Mammary epithelial cell (primary cell): ENCODE measurements around the gene DAAM2.

Source experiments
- EZH2 ChIP-seq: IDR thresholded peaks from 2 replicates; pipeline ENCODE4 v1.6.1; 2012; ENCODE audit warnings: low read length, inconsistent platforms, borderline replicate concordance
- TF ChIP-seq, protein P1 (sequence below), 2 donors: IDR thresholded peaks in 1 of 2; conservative IDR thresholded peaks in 1 of 2; 2 replicates each; pipeline ENCODE4 v1.5.1; 2011 to 2012; ENCODE audit warnings: inconsistent platforms in 2 of 2, low read length in 2 of 2, mild to moderate bottlenecking in 2 of 2, control low read depth in 1 of 2, low read depth in 1 of 2; ENCODE audit not compliant: insufficient read depth in 1 of 2; ENCODE audit errors: extremely low read depth in 1 of 2

DNA sequence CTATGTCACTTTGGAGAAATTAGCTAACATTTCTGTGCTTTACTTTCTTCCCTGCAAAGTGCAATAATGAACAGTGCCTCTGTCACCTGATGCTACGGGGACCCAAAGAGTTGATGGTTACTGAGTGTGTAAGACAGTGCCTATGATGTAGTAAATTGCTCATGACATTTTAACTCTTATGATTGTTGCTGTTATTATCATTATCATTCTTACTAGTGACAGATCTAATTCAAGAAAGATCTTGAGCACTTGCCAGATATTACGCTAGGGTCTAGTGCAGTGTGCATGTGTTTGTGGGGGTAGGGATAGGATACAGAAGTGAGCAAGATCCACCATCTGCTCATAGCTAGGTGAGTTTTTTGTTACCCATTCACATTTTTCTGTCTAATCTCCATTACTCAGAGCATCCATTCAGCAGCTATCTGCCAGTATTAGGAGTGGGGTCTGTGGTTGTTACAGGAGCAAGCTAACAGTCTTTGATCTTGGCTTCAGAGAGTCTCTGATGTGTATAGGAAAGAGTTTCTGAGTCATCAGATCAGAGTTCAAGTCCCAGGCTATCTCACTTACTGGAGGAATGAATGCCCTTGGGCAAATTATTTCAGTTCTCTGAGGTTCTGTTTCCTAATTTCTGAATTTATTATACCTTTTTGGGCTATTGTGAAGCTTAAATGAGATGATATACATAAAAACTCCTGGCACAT lies 33.1 kb upstream of the DAAM2 start:
- TF ChIP-seq, protein P1, sequence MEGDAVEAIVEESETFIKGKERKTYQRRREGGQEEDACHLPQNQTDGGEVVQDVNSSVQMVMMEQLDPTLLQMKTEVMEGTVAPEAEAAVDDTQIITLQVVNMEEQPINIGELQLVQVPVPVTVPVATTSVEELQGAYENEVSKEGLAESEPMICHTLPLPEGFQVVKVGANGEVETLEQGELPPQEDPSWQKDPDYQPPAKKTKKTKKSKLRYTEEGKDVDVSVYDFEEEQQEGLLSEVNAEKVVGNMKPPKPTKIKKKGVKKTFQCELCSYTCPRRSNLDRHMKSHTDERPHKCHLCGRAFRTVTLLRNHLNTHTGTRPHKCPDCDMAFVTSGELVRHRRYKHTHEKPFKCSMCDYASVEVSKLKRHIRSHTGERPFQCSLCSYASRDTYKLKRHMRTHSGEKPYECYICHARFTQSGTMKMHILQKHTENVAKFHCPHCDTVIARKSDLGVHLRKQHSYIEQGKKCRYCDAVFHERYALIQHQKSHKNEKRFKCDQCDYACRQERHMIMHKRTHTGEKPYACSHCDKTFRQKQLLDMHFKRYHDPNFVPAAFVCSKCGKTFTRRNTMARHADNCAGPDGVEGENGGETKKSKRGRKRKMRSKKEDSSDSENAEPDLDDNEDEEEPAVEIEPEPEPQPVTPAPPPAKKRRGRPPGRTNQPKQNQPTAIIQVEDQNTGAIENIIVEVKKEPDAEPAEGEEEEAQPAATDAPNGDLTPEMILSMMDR (conservative IDR thresholded peaks at IDR 0.05 in 1 of 2, IDR thresholded peaks at IDR 0.05 in 1 of 2; ENCODE audit: extremely low read depth in 1 of 2, insufficient read depth in 1 of 2, low read depth in 1 of 2, low read length in 2 of 2): no peak
- no peak for TF ChIP-seq EZH2
